UCSD-AML1 (cell line): Measurements from ENCODE around the gene FAIM2.

Source experiments
- DNase-seq: peaks from one replicate; lab custom pipeline; 2025; ENCODE audit not compliant: unreplicated experiment; lab: John Stamatoyannopoulos, UW

The FAIM2 gene

GRCh38 chr12:49939707-49940106 is 36.0 kb upstream of the FAIM2 start:
- no peak for DNase-seq

- DNase-seq: no peak
These were observed 35.6 kb upstream of the FAIM2 start for GRCh38 chr12:49939307-49939706.

- DNase-seq: no peak
These were observed 34.1 kb upstream of the FAIM2 start for GRCh38 chr12:49937639-49938300.

GRCh38 chr12:49936925-49937324 is 33.2 kb upstream of the FAIM2 start:
- no peak for DNase-seq

- no peak for DNase-seq
These were observed 30.8 kb upstream of the FAIM2 start for GRCh38 chr12:49934505-49934904.

GRCh38 chr12:49933796-49934195 is 30.1 kb upstream of the FAIM2 start:
- no peak for DNase-seq

- DNase-seq: no peak
These were observed 28.9 kb upstream of the FAIM2 start for GRCh38 chr12:49932533-49933130.

GRCh38 chr12:49932023-49932422 is 28.3 kb upstream of the FAIM2 start:
- DNase-seq: no peak

- DNase-seq: no peak
These were observed 27.0 kb upstream of the FAIM2 start for GRCh38 chr12:49930515-49931288.

- DNase-seq: no peak
These were observed 25.9 kb upstream of the FAIM2 start for GRCh38 chr12:49929581-49929980.

- DNase-seq: no peak
These were observed 24.8 kb upstream of the FAIM2 start for GRCh38 chr12:49928471-49928870.

GRCh38 chr12:49925433-49926204 is 21.9 kb upstream of the FAIM2 start:
- no peak for DNase-seq

- DNase-seq: no peak
These were observed 21.0 kb upstream of the FAIM2 start for GRCh38 chr12:49924628-49925246.

- no peak for DNase-seq
These were observed 20.3 kb upstream of the FAIM2 start for GRCh38 chr12:49923880-49924556.

- DNase-seq: no peak
These were observed 19.4 kb upstream of the FAIM2 start for GRCh38 chr12:49923035-49923644.

GRCh38 chr12:49922349-49923034 is 18.8 kb upstream of the FAIM2 start:
- no peak for DNase-seq

- DNase-seq: no peak
These were observed 18.2 kb upstream of the FAIM2 start for GRCh38 chr12:49921936-49922335.

GRCh38 chr12:49921299-49921698 is 17.6 kb upstream of the FAIM2 start:
- DNase-seq: no peak

- DNase-seq: no peak
These were observed 17.2 kb upstream of the FAIM2 start for GRCh38 chr12:49920915-49921286.
